ENCODE results near the gene CERS4. TPM values are rescaled to one million over a fixed set of nuclear protein-coding genes. Genes with fewer than 3 reads are reported as not detected.
"Not testable (repeated sequence)": the region's sequence is repeated elsewhere in the genome, so short reads cannot be mapped to it uniquely, and the experiment has no call there.

The CERS4 gene
- total RNA-seq, 1 donor from 2014 or later, result 17.7 TPM

GRCh38 chr19:8192221-8192820 lies 16.8 kb upstream of the CERS4 start:
- Histone ChIP-seq H3K27ac (ENCODE audit: low read depth, low read length) (no peak overlapping the region), H3K9me3 (ENCODE audit: control insufficient read depth in 3 of 3, low read length in 3 of 3) (no peaks in the 10 kb centered on the region), H3K9ac (ENCODE audit: low read depth in 1 of 3, low read length in 3 of 3) (no peak overlapping the region), H3K36me3 (ENCODE audit: control insufficient read depth in 3 of 3, insufficient read depth in 3 of 3, low read length in 3 of 3) (no peaks in the 10 kb centered on the region), H3K27me3 (ENCODE audit: control insufficient read depth in 3 of 3, insufficient read depth in 3 of 3, low read length in 3 of 3) (no peaks in the 10 kb centered on the region), H3K4me1 (ENCODE audit: control insufficient read depth in 3 of 3, insufficient read depth in 3 of 3, low read length in 3 of 3) (peaks cover 0 to 7% (median 3%) of the 10 kb centered on the region in 3 donors), H3K4me3 (ENCODE audit: low read length in 3 of 3) (no peak overlapping the region)

- Histone ChIP-seq H3K36me3 (ENCODE audit: control insufficient read depth in 3 of 3, insufficient read depth in 3 of 3, low read length in 3 of 3) (no peaks in the 10 kb centered on the region), H3K27ac (ENCODE audit: low read depth, low read length) (no peak overlapping the region), H3K9me3 (ENCODE audit: control insufficient read depth in 3 of 3, low read length in 3 of 3) (no peaks in the 10 kb centered on the region), H3K4me3 (ENCODE audit: low read length in 3 of 3) (no peak overlapping the region), H3K9ac (ENCODE audit: low read depth in 1 of 3, low read length in 3 of 3) (no peak overlapping the region), H3K27me3 (ENCODE audit: control insufficient read depth in 3 of 3, insufficient read depth in 3 of 3, low read length in 3 of 3) (no peaks in the 10 kb centered on the region), H3K4me1 (ENCODE audit: control insufficient read depth in 3 of 3, insufficient read depth in 3 of 3, low read length in 3 of 3) (peaks cover 0 to 7% (median 3%) of the 10 kb centered on the region in 3 donors)
These were observed 14.5 kb upstream of the CERS4 start for GRCh38 chr19:8194528-8195267.

- no peaks in the 10 kb centered on the region for H3K27me3 ChIP-seq (ENCODE audit: control insufficient read depth in 3 of 3, insufficient read depth in 3 of 3, low read length in 3 of 3)
- no peaks in the 10 kb centered on the region for H3K36me3 ChIP-seq (ENCODE audit: control insufficient read depth in 3 of 3, insufficient read depth in 3 of 3, low read length in 3 of 3)
- no peak overlapping the region for H3K27ac ChIP-seq (ENCODE audit: low read depth, low read length)
These were observed 12.8 kb upstream of the CERS4 start for GRCh38 chr19:8196271-8196927.

GRCh38 chr19:8203288-8204120 lies 5.7 kb upstream of the CERS4 start:
- not testable (repeated sequence) for H3K27ac ChIP-seq (ENCODE audit: low read depth, low read length); H3K9ac ChIP-seq (ENCODE audit: low read depth in 1 of 3, low read length in 3 of 3); H3K4me3 ChIP-seq (ENCODE audit: low read length in 3 of 3); H3K36me3 ChIP-seq (ENCODE audit: control insufficient read depth in 3 of 3, insufficient read depth in 3 of 3, low read length in 3 of 3); H3K4me1 ChIP-seq (ENCODE audit: control insufficient read depth in 3 of 3, insufficient read depth in 3 of 3, low read length in 3 of 3); H3K9me3 ChIP-seq (ENCODE audit: control insufficient read depth in 3 of 3, low read length in 3 of 3); H3K27me3 ChIP-seq (ENCODE audit: control insufficient read depth in 3 of 3, insufficient read depth in 3 of 3, low read length in 3 of 3)

More at GRCh38 chr19:8196271-8196927, 12.8 kb upstream of the CERS4 start:
- H3K9me3 ChIP-seq (ENCODE audit: control insufficient read depth in 3 of 3, low read length in 3 of 3), result no peaks in the 10 kb centered on the region
- H3K4me1 ChIP-seq (ENCODE audit: control insufficient read depth in 3 of 3, insufficient read depth in 3 of 3, low read length in 3 of 3), result peaks cover 0 to 7% (median 3%) of the 10 kb centered on the region in 3 donors
- H3K4me3 ChIP-seq (ENCODE audit: low read length in 3 of 3), result no peak overlapping the region
- H3K9ac ChIP-seq (ENCODE audit: low read depth in 1 of 3, low read length in 3 of 3), result no peak overlapping the region

GRCh38 chr19:8204961-8205360 lies 4.2 kb upstream of the CERS4 start:
- H3K9ac ChIP-seq (ENCODE audit: low read depth in 1 of 3, low read length in 3 of 3), result no peak overlapping the region
- H3K4me1 ChIP-seq (ENCODE audit: control insufficient read depth in 3 of 3, insufficient read depth in 3 of 3, low read length in 3 of 3), result peaks cover 0 to 9% (median 0%) of the 10 kb centered on the region in 3 donors
- H3K36me3 ChIP-seq (ENCODE audit: control insufficient read depth in 3 of 3, insufficient read depth in 3 of 3, low read length in 3 of 3), result no peaks in the 10 kb centered on the region
- no peak overlapping the region for H3K4me3 ChIP-seq (ENCODE audit: low read length in 3 of 3)
- H3K27me3 ChIP-seq (ENCODE audit: control insufficient read depth in 3 of 3, insufficient read depth in 3 of 3, low read length in 3 of 3), result peaks cover 1 to 5% (median 4%) of the 10 kb centered on the region in 3 donors
- H3K9me3 ChIP-seq (ENCODE audit: control insufficient read depth in 3 of 3, low read length in 3 of 3), result no peaks in the 10 kb centered on the region
- no peak overlapping the region for H3K27ac ChIP-seq (ENCODE audit: low read depth, low read length)

GRCh38 chr19:8206147-8207087 lies 2.8 kb upstream of the CERS4 start:
- peaks cover 4 to 13% (median 5%) of the 10 kb centered on the region in 3 donors for H3K4me1 ChIP-seq (ENCODE audit: control insufficient read depth in 3 of 3, insufficient read depth in 3 of 3, low read length in 3 of 3)
- H3K4me3 ChIP-seq (ENCODE audit: low read length in 3 of 3), result no peak overlapping the region
- H3K9me3 ChIP-seq (ENCODE audit: control insufficient read depth in 3 of 3, low read length in 3 of 3), result no peaks in the 10 kb centered on the region
- H3K27me3 ChIP-seq (ENCODE audit: control insufficient read depth in 3 of 3, insufficient read depth in 3 of 3, low read length in 3 of 3), result peaks cover 4 to 6% (median 6%) of the 10 kb centered on the region in 3 donors
- H3K36me3 ChIP-seq (ENCODE audit: control insufficient read depth in 3 of 3, insufficient read depth in 3 of 3, low read length in 3 of 3), result no peaks in the 10 kb centered on the region
- no peak overlapping the region for H3K27ac ChIP-seq (ENCODE audit: low read depth, low read length)
- no peak overlapping the region for H3K9ac ChIP-seq (ENCODE audit: low read depth in 1 of 3, low read length in 3 of 3)

- not testable (repeated sequence) for H3K36me3 ChIP-seq (ENCODE audit: control insufficient read depth in 3 of 3, insufficient read depth in 3 of 3, low read length in 3 of 3); H3K27ac ChIP-seq (ENCODE audit: low read depth, low read length); H3K9me3 ChIP-seq (ENCODE audit: control insufficient read depth in 3 of 3, low read length in 3 of 3); H3K4me3 ChIP-seq (ENCODE audit: low read length in 3 of 3); H3K27me3 ChIP-seq (ENCODE audit: control insufficient read depth in 3 of 3, insufficient read depth in 3 of 3, low read length in 3 of 3); H3K9ac ChIP-seq (ENCODE audit: low read depth in 1 of 3, low read length in 3 of 3)
- peaks cover 4 to 13% (median 5%) of the 10 kb centered on the region in 3 donors for H3K4me1 ChIP-seq (ENCODE audit: control insufficient read depth in 3 of 3, insufficient read depth in 3 of 3, low read length in 3 of 3)
These were observed 1.8 kb upstream of the CERS4 start for GRCh38 chr19:8207326-8207725.

GRCh38 chr19:8208119-8208921 lies 850 bp upstream of the CERS4 start:
- no peaks in the 10 kb centered on the region for H3K9me3 ChIP-seq (ENCODE audit: control insufficient read depth in 3 of 3, low read length in 3 of 3)
- H3K4me3 ChIP-seq (ENCODE audit: low read length in 3 of 3), result peak overlapping the region; percentile 38 to 64 (median 40)
- peak overlapping the region in 2 of 3 donors; percentile 45 to 54 for H3K9ac ChIP-seq (ENCODE audit: low read depth in 1 of 3, low read length in 3 of 3)
- H3K4me1 ChIP-seq (ENCODE audit: control insufficient read depth in 3 of 3, insufficient read depth in 3 of 3, low read length in 3 of 3), result peaks cover 4 to 13% (median 5%) of the 10 kb centered on the region in 3 donors
- peaks cover 4 to 6% (median 6%) of the 10 kb centered on the region in 3 donors for H3K27me3 ChIP-seq (ENCODE audit: control insufficient read depth in 3 of 3, insufficient read depth in 3 of 3, low read length in 3 of 3)
- H3K36me3 ChIP-seq (ENCODE audit: control insufficient read depth in 3 of 3, insufficient read depth in 3 of 3, low read length in 3 of 3), result no peaks in the 10 kb centered on the region
- H3K27ac ChIP-seq (ENCODE audit: low read depth, low read length), result no peak overlapping the region

All from skeletal muscle tissue (tissue), 4 donors.